SH-SY5Y (cell line): ENCODE data around the gene C10orf120.

Experiments
- GATA2 ChIP-seq: IDR thresholded peaks from 2 replicates; pipeline ENCODE4 v1.6.1; 2011; ENCODE audit warnings: mild to moderate bottlenecking, low read depth, low read length
- GATA3 ChIP-seq: IDR thresholded peaks from 2 replicates; pipeline ENCODE4 v1.6.1; 2011; ENCODE audit warnings: low read depth, mild to moderate bottlenecking, low read length, moderate library complexity

DNA sequence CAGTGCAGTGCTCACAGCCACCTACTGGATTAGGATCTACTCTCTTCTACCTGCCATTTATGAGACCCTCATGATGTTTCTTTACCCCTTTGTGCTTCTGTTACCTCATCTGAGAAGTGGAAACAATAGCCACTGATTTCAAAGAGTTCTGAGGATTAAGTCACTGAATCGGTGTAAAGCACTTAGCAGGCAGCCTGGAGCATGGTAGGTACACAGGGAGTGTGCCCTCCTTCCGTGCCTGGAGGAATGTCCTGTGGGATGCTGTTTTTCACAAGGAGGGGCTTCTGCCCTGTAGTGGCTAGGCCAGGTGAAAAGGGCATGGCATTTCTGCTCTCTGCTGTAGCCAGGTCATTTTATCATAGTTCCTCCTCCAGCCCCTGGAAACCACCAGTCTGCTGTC lies 44.6 kb upstream of the C10orf120 start:
- TF ChIP-seq GATA2, result no peak
- TF ChIP-seq GATA3, result no peak
